Astrocyte (in vitro differentiated cells and primary cell): Measurements from ENCODE around the gene MSX2. TPM values are rescaled to one million over a fixed set of nuclear protein-coding genes. Genes with fewer than 3 reads are reported as not detected.

Experiments used
- DNase-seq: peaks from one replicate; pipeline ENCODE4 v3.0.0-alpha.2; 2010; ENCODE audit warnings: low read depth
- FAIRE-seq: peaks from 2 replicates; lab custom pipeline; 2011; peaks lifted over from hg19 to GRCh38; lab: Jason Lieb, UNC
- H2AFZ ChIP-seq: 2 replicates; pipeline ENCODE4 v1.6.0; 2012; ENCODE audit warnings: low read depth, low read length, inconsistent platforms
- H3K27ac ChIP-seq: 2 replicates; pipeline ENCODE4 v1.5.1; 2011; ENCODE audit warnings: low read depth, low read length, inconsistent platforms
- H3K27me3 ChIP-seq: 2 replicates; pipeline ENCODE4 v1.6.0; 2011; ENCODE audit warnings: low read length, inconsistent platforms; ENCODE audit not compliant: insufficient read depth
- H3K36me3 ChIP-seq: 2 replicates; pipeline ENCODE4 v1.5.1; 2011; ENCODE audit warnings: low read length, inconsistent platforms; ENCODE audit not compliant: insufficient read depth
- H3K4me1 ChIP-seq: 2 replicates; pipeline ENCODE4 v1.5.1; 2011; ENCODE audit warnings: low read length, inconsistent platforms; ENCODE audit not compliant: insufficient read depth
- H3K4me2 ChIP-seq: 2 replicates; pipeline ENCODE4 v1.6.0; 2012; ENCODE audit warnings: low read length, inconsistent platforms
- H3K4me3 ChIP-seq: 2 replicates; pipeline ENCODE4 v1.5.1; 2011; ENCODE audit warnings: low read depth, mild to moderate bottlenecking, low read length, inconsistent platforms; ENCODE audit not compliant: insufficient read depth
- H3K79me2 ChIP-seq: 2 replicates; pipeline ENCODE4 v1.6.0; 2012; ENCODE audit warnings: mild to moderate bottlenecking, low read length, inconsistent platforms; ENCODE audit not compliant: insufficient read depth
- H3K9ac ChIP-seq: 2 replicates; pipeline ENCODE4 v1.6.0; 2012; ENCODE audit warnings: mild to moderate bottlenecking, low read length, inconsistent platforms
- H3K9me3 ChIP-seq: 2 replicates; pipeline ENCODE4 v1.5.1; 2012; ENCODE audit warnings: low read depth, mild to moderate bottlenecking, low read length, inconsistent platforms; ENCODE audit not compliant: insufficient read depth
- H4K20me1 ChIP-seq: 2 replicates; pipeline ENCODE4 v1.6.0; 2012; ENCODE audit warnings: low read length, inconsistent platforms; ENCODE audit not compliant: insufficient read depth
- H3K27ac Mint-ChIP-seq: one replicate; pipeline ENCODE4 v1.8.0; 2021; ENCODE audit warnings: mild to moderate bottlenecking, mixed read lengths; ENCODE audit not compliant: unreplicated experiment
- H3K27me3 Mint-ChIP-seq: one replicate; pipeline ENCODE4 v1.8.0; 2021; ENCODE audit warnings: low read depth, mixed read lengths; ENCODE audit not compliant: unreplicated experiment
- H3K36me3 Mint-ChIP-seq: one replicate; pipeline ENCODE4 v1.8.0; 2021; ENCODE audit warnings: low read depth, mixed read lengths; ENCODE audit not compliant: unreplicated experiment
- H3K4me1 Mint-ChIP-seq: one replicate; pipeline ENCODE4 v1.8.0; 2021; ENCODE audit warnings: low read depth, mixed read lengths; ENCODE audit not compliant: unreplicated experiment
- H3K4me3 Mint-ChIP-seq: one replicate; pipeline ENCODE4 v1.8.0; 2021; ENCODE audit warnings: mild to moderate bottlenecking, moderate library complexity, mixed read lengths; ENCODE audit not compliant: unreplicated experiment
- H3K9me3 Mint-ChIP-seq: one replicate; pipeline ENCODE4 v1.8.0; 2021; ENCODE audit warnings: mild to moderate bottlenecking, mixed read lengths; ENCODE audit not compliant: unreplicated experiment
- CTCF ChIP-seq: IDR thresholded peaks from 2 replicates; pipeline ENCODE4 v1.5.1; 2011; ENCODE audit warnings: low read depth, mild to moderate bottlenecking, inconsistent platforms, low read length, moderate library complexity; ENCODE audit not compliant: insufficient read depth
- EZH2 ChIP-seq: IDR thresholded peaks from 2 replicates; pipeline ENCODE4 v1.6.1; 2012; ENCODE audit warnings: mild to moderate bottlenecking, low read length, inconsistent platforms; ENCODE audit not compliant: insufficient read depth
- total RNA-seq: library from RNA; stranded (reverse); gene quantifications from 2 replicates; pipeline ENCODE4 v1.2.1, GENCODE V29; 2021

Gene MSX2
- total RNA-seq, 1 donor from 2014 or later: 12.0 TPM

- peaks cover 27% of the 10 kb centered on the region for H3K4me1 Mint-ChIP-seq
- peaks cover 71% of the 10 kb centered on the region for H3K27me3 ChIP-seq
- H3K27ac ChIP-seq: no peak overlapping the region
- H3K27ac Mint-ChIP-seq: peak overlapping the region; percentile 18
- no peaks in the 10 kb centered on the region for H4K20me1 ChIP-seq
- no peak overlapping the region for H3K9ac ChIP-seq
- peaks cover 85% of the 10 kb centered on the region for H3K27me3 Mint-ChIP-seq
- no peaks in the 10 kb centered on the region for H3K36me3 ChIP-seq
- H3K36me3 Mint-ChIP-seq: peaks cover 10% of the 10 kb centered on the region
- H3K9me3 ChIP-seq: no peaks in the 10 kb centered on the region
- FAIRE-seq (no peak), DNase-seq (no peak)
- no peak overlapping the region for H3K4me3 Mint-ChIP-seq
- H3K9me3 Mint-ChIP-seq: peaks cover 4% of the 10 kb centered on the region
- no peak overlapping the region for H3K4me3 ChIP-seq
- peaks cover 12% of the 10 kb centered on the region for H3K4me1 ChIP-seq
- peak overlapping the region; percentile 37 for H2AFZ ChIP-seq
- TF ChIP-seq CTCF (no peak), EZH2 (peak; percentile 71)
- no peaks in the 10 kb centered on the region for H3K79me2 ChIP-seq
- H3K4me2 ChIP-seq: peak overlapping the region; percentile 68
These were observed 7.9 kb downstream of the MSX2 start for GRCh38 chr5:174732036-174733020.

DNA sequence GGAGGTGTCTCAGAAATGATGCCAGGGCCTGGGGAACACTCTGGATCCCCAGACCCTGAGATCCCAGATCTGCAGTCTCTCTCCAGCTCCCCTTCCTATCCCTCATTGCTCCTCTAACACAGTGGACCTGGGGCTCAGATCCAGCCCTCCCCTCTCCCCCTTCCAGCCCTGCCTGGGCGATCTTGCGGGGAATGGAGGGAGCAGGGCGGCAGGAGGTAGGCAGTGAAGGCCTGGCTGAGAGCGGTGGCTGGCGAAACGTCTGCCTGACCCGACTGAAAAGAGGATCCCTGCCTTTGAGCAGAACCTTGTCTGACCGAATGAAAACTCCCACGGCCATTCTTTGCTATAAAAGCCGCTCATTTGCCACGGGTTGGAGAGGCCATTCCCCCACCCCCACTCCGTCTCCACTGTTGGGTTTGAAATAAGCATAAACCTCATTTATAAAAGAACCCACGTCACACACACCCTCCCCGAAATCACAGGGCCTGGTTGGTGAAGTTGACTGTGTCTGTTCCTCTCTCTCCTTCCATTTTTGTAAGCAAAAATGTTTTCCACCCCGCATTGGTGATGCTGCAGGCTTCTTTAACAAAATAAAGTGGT is 8.8 kb downstream of the MSX2 start:
- Mint-ChIP-seq H3K36me3 (peaks cover 10% of the 10 kb centered on the region), H3K27ac (no peak overlapping the region), H3K4me3 (no peak overlapping the region), H3K9me3 (peaks cover 4% of the 10 kb centered on the region), H3K27me3 (peaks cover 77% of the 10 kb centered on the region), H3K4me1 (peaks cover 29% of the 10 kb centered on the region)
- H3K9me3 ChIP-seq: no peaks in the 10 kb centered on the region
- TF ChIP-seq EZH2 (no peak), CTCF (no peak)
- H3K9ac ChIP-seq: no peak overlapping the region
- H3K36me3 ChIP-seq: no peaks in the 10 kb centered on the region
- no peak for FAIRE-seq
- H4K20me1 ChIP-seq: no peaks in the 10 kb centered on the region
- no peak overlapping the region for H3K27ac ChIP-seq
- H3K4me2 ChIP-seq: no peak overlapping the region
- no peaks in the 10 kb centered on the region for H3K79me2 ChIP-seq
- peaks cover 12% of the 10 kb centered on the region for H3K4me1 ChIP-seq
- H3K4me3 ChIP-seq: no peak overlapping the region
- H3K27me3 ChIP-seq: peaks cover 66% of the 10 kb centered on the region
- no peak overlapping the region for H2AFZ ChIP-seq
- no peak for DNase-seq
